MCF 10A (cell line): ENCODE measurements around the gene BOD1. TPM values are rescaled to one million over a fixed set of nuclear protein-coding genes. Genes with fewer than 3 reads are reported as not detected.
A peak's percentile ranks its signal among the peaks of the same experiment; 100 is the strongest.

ENCODE experiments used
- BruUV-seq: library from RNA; stranded (reverse); fragments of 400-500 nt; replicated peaks from 2 replicates; lab custom pipeline; 2021; lab: Mats Ljungman, UMichigan
- CTCF ChIA-PET: fragments of 300-600 bp; sonication (Branson Sonifier 250); formaldehyde crosslinking; extraction: SDS; loops from one replicate; lab custom pipeline; 2021; ENCODE audit warnings: antibody characterized with exemption, inconsistent platforms; lab: Yijun Ruan, JAX
- POLR2A ChIA-PET: fragments of 300-600, 350-650 bp; sonication (Branson Sonifier 250); formaldehyde crosslinking; extraction: SDS; loops from one replicate; lab custom pipeline; 2020; ENCODE audit warnings: antibody characterized with exemption, inconsistent platforms; lab: Yijun Ruan, JAX
- DNase-seq: peaks from one replicate; pipeline ENCODE4 v3.0.0-alpha.2; 2018; ENCODE audit not compliant: unreplicated experiment
- H3K27ac Mint-ChIP-seq: one replicate; pipeline ENCODE4 v1.8.0; 2022; ENCODE audit warnings: mild to moderate bottlenecking, low read depth, mixed read lengths; ENCODE audit not compliant: unreplicated experiment
- H3K27me3 Mint-ChIP-seq: one replicate; pipeline ENCODE4 v1.8.0; 2022; ENCODE audit warnings: mixed read lengths; ENCODE audit not compliant: insufficient read depth, unreplicated experiment
- H3K36me3 Mint-ChIP-seq: one replicate; pipeline ENCODE4 v1.8.0; 2022; ENCODE audit warnings: mild to moderate bottlenecking, moderate library complexity, mixed read lengths; ENCODE audit not compliant: insufficient read depth, unreplicated experiment
- H3K4me1 Mint-ChIP-seq: one replicate; pipeline ENCODE4 v1.8.0; 2022; ENCODE audit warnings: mixed read lengths; ENCODE audit not compliant: insufficient read depth, unreplicated experiment
- H3K4me3 Mint-ChIP-seq: one replicate; pipeline ENCODE4 v1.8.0; 2022; ENCODE audit warnings: mild to moderate bottlenecking, moderate library complexity, mixed read lengths; ENCODE audit not compliant: unreplicated experiment
- H3K9me3 Mint-ChIP-seq: one replicate; pipeline ENCODE4 v1.8.0; 2022; ENCODE audit warnings: mixed read lengths; ENCODE audit not compliant: unreplicated experiment
- intact Hi-C: fragments of 100-400 bp; cut with micrococcal nuclease; formaldehyde crosslinking; loops from 2 replicates; pipeline ENCODE4 v1.14.1; 2022
- total RNA-seq: library from RNA; stranded (reverse); gene quantifications from 2 replicates; pipeline ENCODE4 v1.2.3, GENCODE V29; 2022
- TF ChIP-seq, protein P1 (sequence below): fragments of 200-600 bp; IDR thresholded peaks from one replicate; pipeline ENCODE4 v1.8.0; 2022; ENCODE audit warnings: antibody characterized with exemption, mild to moderate bottlenecking; ENCODE audit not compliant: unreplicated experiment

BOD1 gene
- total RNA-seq, 1 experiment from 2014 or later: 139 TPM

GRCh38 chr5:173614591-173614990, 1.9 kb downstream of the BOD1 start:
- ChIA-PET CTCF (interaction anchor here (0.6 to 13.3 kb wide), 20 partner anchors 8 to 1194 kb away, joined by 3 to 334 read pairs (median 4); partner anchors contain the start of genes NSG2 and STC2), POLR2A (interaction anchor here (1.2 to 9.6 kb wide), 9 partner anchors 7 to 469 kb away, joined by 3 to 64 read pairs (median 26); partner anchors contain the start of gene STC2)
- Mint-ChIP-seq H3K9me3 (no peaks in the 10 kb centered on the region), H3K36me3 (peaks cover 32% of the 10 kb centered on the region), H3K27me3 (no peaks in the 10 kb centered on the region), H3K27ac (peak overlapping the region; percentile 31), H3K4me3 (peak overlapping the region; percentile 78), H3K4me1 (peaks cover 38% of the 10 kb centered on the region)
- intact Hi-C loops: no loop called here
- DNase-seq: no peak
- no TSS peak for BruUV-seq
- TF ChIP-seq, protein P1, sequence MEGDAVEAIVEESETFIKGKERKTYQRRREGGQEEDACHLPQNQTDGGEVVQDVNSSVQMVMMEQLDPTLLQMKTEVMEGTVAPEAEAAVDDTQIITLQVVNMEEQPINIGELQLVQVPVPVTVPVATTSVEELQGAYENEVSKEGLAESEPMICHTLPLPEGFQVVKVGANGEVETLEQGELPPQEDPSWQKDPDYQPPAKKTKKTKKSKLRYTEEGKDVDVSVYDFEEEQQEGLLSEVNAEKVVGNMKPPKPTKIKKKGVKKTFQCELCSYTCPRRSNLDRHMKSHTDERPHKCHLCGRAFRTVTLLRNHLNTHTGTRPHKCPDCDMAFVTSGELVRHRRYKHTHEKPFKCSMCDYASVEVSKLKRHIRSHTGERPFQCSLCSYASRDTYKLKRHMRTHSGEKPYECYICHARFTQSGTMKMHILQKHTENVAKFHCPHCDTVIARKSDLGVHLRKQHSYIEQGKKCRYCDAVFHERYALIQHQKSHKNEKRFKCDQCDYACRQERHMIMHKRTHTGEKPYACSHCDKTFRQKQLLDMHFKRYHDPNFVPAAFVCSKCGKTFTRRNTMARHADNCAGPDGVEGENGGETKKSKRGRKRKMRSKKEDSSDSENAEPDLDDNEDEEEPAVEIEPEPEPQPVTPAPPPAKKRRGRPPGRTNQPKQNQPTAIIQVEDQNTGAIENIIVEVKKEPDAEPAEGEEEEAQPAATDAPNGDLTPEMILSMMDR: no peak

GRCh38 chr5:173613433-173614159, 2.9 kb downstream of the BOD1 start:
- BruUV-seq: no TSS peak
- peak overlapping the region; percentile 78 for H3K4me3 Mint-ChIP-seq
- H3K9me3 Mint-ChIP-seq: no peaks in the 10 kb centered on the region
- H3K4me1 Mint-ChIP-seq: peaks cover 38% of the 10 kb centered on the region
- peaks cover 42% of the 10 kb centered on the region for H3K36me3 Mint-ChIP-seq
- ChIA-PET POLR2A (interaction anchor here (0.6 kb wide), 1 partner anchor 11 kb away, joined by 3 read pairs; no protein-coding TSS in a partner anchor), CTCF (interaction anchor here (0.5 to 7.7 kb wide), 7 partner anchors 312 to 907 kb away, joined by 3 to 99 read pairs (median 5); no protein-coding TSS in a partner anchor)
- DNase-seq: no peak
- H3K27ac Mint-ChIP-seq: peak overlapping the region; percentile 31
- H3K27me3 Mint-ChIP-seq: no peaks in the 10 kb centered on the region
- intact Hi-C loops: no loop called here
- TF ChIP-seq, protein P1: no peak

DNA sequence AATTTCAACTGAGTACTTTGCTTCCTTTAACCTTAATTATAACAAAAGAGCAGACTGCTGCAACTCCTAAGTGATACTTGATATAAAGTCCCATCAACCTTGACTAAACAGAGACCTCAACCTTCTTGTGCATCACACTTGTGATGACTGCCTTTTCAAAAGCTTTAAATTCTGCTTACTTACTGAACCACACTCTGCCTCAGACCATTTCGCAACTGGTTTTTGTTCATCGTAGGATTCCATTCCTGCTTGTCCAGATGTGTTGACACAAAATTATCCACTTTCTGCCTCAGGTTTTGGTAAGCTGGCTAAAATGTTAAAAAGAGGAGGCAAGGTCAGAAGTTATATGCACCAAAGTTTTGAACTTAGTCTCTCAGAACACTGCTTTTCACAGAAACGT, 3.5 kb downstream of the BOD1 start:
- TF ChIP-seq, protein P1: no peak
- DNase-seq: peak; percentile 34
- no peaks in the 10 kb centered on the region for H3K9me3 Mint-ChIP-seq
- peaks cover 49% of the 10 kb centered on the region for H3K36me3 Mint-ChIP-seq
- no peak overlapping the region for H3K27ac Mint-ChIP-seq
- intact Hi-C loops: no loop called here
- no peak overlapping the region for H3K4me3 Mint-ChIP-seq
- no TSS peak for BruUV-seq
- no peaks in the 10 kb centered on the region for H3K27me3 Mint-ChIP-seq
- peaks cover 38% of the 10 kb centered on the region for H3K4me1 Mint-ChIP-seq
- CTCF ChIA-PET: interaction anchor here (0.5 to 7.7 kb wide), 7 partner anchors 10 to 906 kb away, joined by 3 to 99 read pairs (median 4); no protein-coding TSS in a partner anchor
- POLR2A ChIA-PET: interaction anchor here (1.0 to 1.7 kb wide), 3 partner anchors 11 to 278 kb away, joined by 3 to 7 read pairs (median 4); no protein-coding TSS in a partner anchor

GRCh38 chr5:173611706-173612105, 4.7 kb downstream of the BOD1 start:
- intact Hi-C loops: no loop called here
- CTCF ChIA-PET: interaction anchor here (0.6 to 7.7 kb wide), 9 partner anchors 9 to 363 kb away, joined by 3 to 99 read pairs (median 4); partner anchors contain the start of gene STC2
- no peak overlapping the region for H3K4me3 Mint-ChIP-seq
- H3K27ac Mint-ChIP-seq: no peak overlapping the region
- POLR2A ChIA-PET: interaction anchor here (0.7 to 1.7 kb wide), 4 partner anchors 9 to 799 kb away, joined by 3 to 7 read pairs (median 4); no protein-coding TSS in a partner anchor
- peaks cover 61% of the 10 kb centered on the region for H3K36me3 Mint-ChIP-seq
- no peak for DNase-seq
- no peaks in the 10 kb centered on the region for H3K9me3 Mint-ChIP-seq
- peaks cover 29% of the 10 kb centered on the region for H3K4me1 Mint-ChIP-seq
- BruUV-seq: no TSS peak
- TF ChIP-seq, protein P1: no peak
- H3K27me3 Mint-ChIP-seq: no peaks in the 10 kb centered on the region
